Glutamatergic neuron (in vitro differentiated cells): ENCODE data around the gene XRCC3. TPM values are rescaled to one million over a fixed set of nuclear protein-coding genes. Genes with fewer than 3 reads are reported as not detected.
A peak's percentile ranks its signal among the peaks of the same experiment; 100 is the strongest.

ENCODE experiments used
- DNase-seq: peaks from one replicate; pipeline ENCODE4 v3.0.0; 2022
- H3K27ac Mint-ChIP-seq: one replicate; pipeline ENCODE4 v1.8.0; 2020; ENCODE audit warnings: mild to moderate bottlenecking, mixed read lengths, inconsistent platforms; ENCODE audit not compliant: unreplicated experiment
- H3K27me3 Mint-ChIP-seq: one replicate; pipeline ENCODE4 v1.8.0; 2020; ENCODE audit warnings: mild to moderate bottlenecking, moderate library complexity, mixed read lengths, inconsistent platforms; ENCODE audit not compliant: unreplicated experiment
- H3K36me3 Mint-ChIP-seq: one replicate; pipeline ENCODE4 v1.8.0; 2020; ENCODE audit warnings: mild to moderate bottlenecking, mixed read lengths, inconsistent platforms; ENCODE audit not compliant: unreplicated experiment
- H3K4me1 Mint-ChIP-seq: one replicate; pipeline ENCODE4 v1.8.0; 2020; ENCODE audit warnings: mild to moderate bottlenecking, low read depth, mixed read lengths, inconsistent platforms; ENCODE audit not compliant: unreplicated experiment
- H3K4me3 Mint-ChIP-seq: one replicate; pipeline ENCODE4 v1.8.0; 2020; ENCODE audit warnings: mild to moderate bottlenecking, mixed read lengths, inconsistent platforms; ENCODE audit not compliant: unreplicated experiment
- H3K9me3 Mint-ChIP-seq: one replicate; pipeline ENCODE4 v1.8.0; 2020; ENCODE audit warnings: mild to moderate bottlenecking, moderate library complexity, mixed read lengths, inconsistent platforms; ENCODE audit not compliant: unreplicated experiment
- CTCF ChIP-seq: fragments of 200-600 bp; sonication (generic); IDR thresholded peaks from one replicate; pipeline ENCODE4 v1.5.0; 2021; ENCODE audit not compliant: partially characterized antibody, unreplicated experiment
- total RNA-seq: library from RNA; stranded (reverse); fragmentation: NEBNext Ultra II Directional; extraction: Animal tissue kit (Norgen Biotek cat#: 25700); gene quantifications from one replicate; pipeline ENCODE4 v1.2.1, GENCODE V29; 2021; ENCODE audit not compliant: unreplicated experiment

XRCC3 gene
- total RNA-seq, 1 donor from 2014 or later, result 4.5 TPM

GRCh38 chr14:103734081-103734888 lies 19.0 kb upstream of the XRCC3 start:
- Mint-ChIP-seq H3K27ac (peak overlapping the region; percentile 49), H3K4me3 (no peak overlapping the region), H3K36me3 (no peaks in the 10 kb centered on the region), H3K27me3 (peaks cover 14% of the 10 kb centered on the region), H3K4me1 (peaks cover 20% of the 10 kb centered on the region), H3K9me3 (peaks cover 6% of the 10 kb centered on the region)
- no peak for TF ChIP-seq CTCF
- no peak for DNase-seq

- no peak overlapping the region for H3K27ac Mint-ChIP-seq
These were observed 18.4 kb upstream of the XRCC3 start for GRCh38 chr14:103733651-103734050.

GRCh38 chr14:103732868-103733620 lies 17.8 kb upstream of the XRCC3 start:
- no peak for TF ChIP-seq CTCF
- H3K4me3 Mint-ChIP-seq, result no peak overlapping the region
- peaks cover 19% of the 10 kb centered on the region for H3K4me1 Mint-ChIP-seq
- DNase-seq, result no peak
- H3K9me3 Mint-ChIP-seq, result peaks cover 4% of the 10 kb centered on the region
- H3K27me3 Mint-ChIP-seq, result peaks cover 7% of the 10 kb centered on the region
- H3K36me3 Mint-ChIP-seq, result peaks cover 3% of the 10 kb centered on the region
- no peak overlapping the region for H3K27ac Mint-ChIP-seq

More at GRCh38 chr14:103733651-103734050, 18.4 kb upstream of the XRCC3 start:
- Mint-ChIP-seq H3K9me3 (peaks cover 6% of the 10 kb centered on the region), H3K4me1 (peaks cover 20% of the 10 kb centered on the region), H3K4me3 (no peak overlapping the region), H3K36me3 (no peaks in the 10 kb centered on the region), H3K27me3 (peaks cover 13% of the 10 kb centered on the region)
- no peak for DNase-seq
- TF ChIP-seq CTCF, result no peak

- peaks cover 14% of the 10 kb centered on the region for H3K4me1 Mint-ChIP-seq
- H3K9me3 Mint-ChIP-seq, result peaks cover 4% of the 10 kb centered on the region
- no peak overlapping the region for H3K4me3 Mint-ChIP-seq
- no peak for TF ChIP-seq CTCF
- H3K27me3 Mint-ChIP-seq, result peaks cover 7% of the 10 kb centered on the region
- no peak for DNase-seq
- H3K27ac Mint-ChIP-seq, result no peak overlapping the region
- H3K36me3 Mint-ChIP-seq, result peaks cover 3% of the 10 kb centered on the region
These were observed 16.9 kb upstream of the XRCC3 start for GRCh38 chr14:103731916-103732867.
